GM23248 (cell line): ENCODE data around the gene DIP2C.

Experiments
- EZH2 ChIP-seq: fragments of 200-600 bp; sonication (generic); IDR thresholded peaks from 2 replicates; pipeline ENCODE4 v1.6.1; 2018; ENCODE audit warnings: antibody characterized with exemption, mild to moderate bottlenecking; ENCODE audit not compliant: insufficient read depth, poor library complexity, severe bottlenecking
- EZH2phosphoT487 ChIP-seq: fragments of 200-600 bp; sonication (generic); IDR thresholded peaks from 2 replicates; pipeline ENCODE4 v1.6.1; 2018; ENCODE audit warnings: antibody characterized with exemption, moderate library complexity, mild to moderate bottlenecking, low read depth; ENCODE audit not compliant: insufficient read depth

DNA sequence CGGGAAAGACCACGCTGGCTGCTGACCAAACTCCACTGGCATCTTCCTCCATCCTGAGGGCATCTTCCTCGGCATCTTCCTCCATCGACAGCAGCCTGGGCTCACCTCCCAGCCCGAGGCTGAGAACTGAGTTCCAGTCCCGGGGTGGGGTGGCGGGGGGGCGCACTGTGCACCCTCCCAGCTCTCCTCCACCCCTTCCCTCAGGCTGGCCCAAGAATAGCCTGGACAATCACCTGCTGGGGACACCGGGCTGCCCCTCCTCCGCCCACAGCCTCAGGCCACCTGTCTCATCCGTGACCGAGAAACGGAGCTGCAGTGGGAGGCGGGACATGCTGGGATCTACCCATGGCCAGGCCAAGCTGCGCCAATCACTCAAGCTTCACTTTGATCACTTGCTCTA, 37.2 kb downstream of the DIP2C start:
- no peak for TF ChIP-seq EZH2phosphoT487
- TF ChIP-seq EZH2 = no peak
